ENCODE data around the gene ABCA7.

ABCA7 gene

GRCh38 chr19:1041272-1041834 lies 1.4 kb downstream of the ABCA7 start:
- DNase-seq: no peak

- peak; percentile 69 for DNase-seq
Measured at GRCh38 chr19:1041835-1042685, 2.2 kb downstream of the ABCA7 start.

GRCh38 chr19:1042689-1043511 lies 3.0 kb downstream of the ABCA7 start:
- peak; percentile 65 for DNase-seq

- peak; percentile 16 for DNase-seq
Measured at GRCh38 chr19:1045247-1045603, 5.3 kb downstream of the ABCA7 start.

GRCh38 chr19:1046117-1046626 lies 6.3 kb downstream of the ABCA7 start:
- no peak for DNase-seq

GRCh38 chr19:1046836-1047695 lies 7.2 kb downstream of the ABCA7 start:
- DNase-seq: no peak

GRCh38 chr19:1047696-1048147 lies 7.8 kb downstream of the ABCA7 start:
- DNase-seq: no peak

GRCh38 chr19:1049106-1049505 lies 9.2 kb downstream of the ABCA7 start:
- no peak for DNase-seq

- no peak for DNase-seq
Measured at GRCh38 chr19:1049800-1050199, 9.9 kb downstream of the ABCA7 start.

GRCh38 chr19:1050989-1051788 lies 11.3 kb downstream of the ABCA7 start:
- DNase-seq: no peak

GRCh38 chr19:1051791-1052190 lies 11.9 kb downstream of the ABCA7 start:
- DNase-seq: no peak

GRCh38 chr19:1052349-1052975 lies 12.6 kb downstream of the ABCA7 start:
- DNase-seq: no peak

GRCh38 chr19:1053176-1054101 lies 13.5 kb downstream of the ABCA7 start:
- DNase-seq: no peak

GRCh38 chr19:1054102-1055027 lies 14.5 kb downstream of the ABCA7 start:
- no peak for DNase-seq

- DNase-seq: no peak
Measured at GRCh38 chr19:1055028-1055425, 15.1 kb downstream of the ABCA7 start.

GRCh38 chr19:1055886-1056620 lies 16.1 kb downstream of the ABCA7 start:
- DNase-seq: no peak

- DNase-seq: peak; percentile 56
Measured at GRCh38 chr19:1057176-1057855, 17.4 kb downstream of the ABCA7 start.

Data from NCI-H2171 treated with DMSO at 0.1 percent for 48 hours (cell line).